ENCODE results near the gene RPL41. TPM values are rescaled to one million over a fixed set of nuclear protein-coding genes. Genes with fewer than 3 reads are reported as not detected.

The RPL41 gene
- total and polyA plus RNA-seq, 10 of the 15 experiments (the other 5 are each of a cell fraction or from before 2014, with no cell fraction given), result 4,144 to 19,112 (median 8,004) TPM

- CTCF ChIA-PET, result interaction anchor here (1.2 kb wide), 1 partner anchor 10 kb away, joined by 3 read pairs; no protein-coding TSS in a partner anchor
- Histone ChIP-seq H3K36me3 (ENCODE audit: control insufficient read depth in 2 of 2, insufficient read depth in 2 of 2, low read length in 1 of 2) (peaks cover 0 to 4% of the 10 kb centered on the region in 2 experiments; a peak in 1 of 4 replicates), H3K4me1 (ENCODE audit: control insufficient read depth, insufficient read depth, low read length) (peaks cover 17% of the 10 kb centered on the region), H3K9ac (ENCODE audit: control insufficient read depth, insufficient read depth, low read length) (peak overlapping the region; percentile 95), H3K4me3 (peak overlapping the region; percentile 84), H3K9me3 (replicated peaks; ENCODE audit: control insufficient read depth, insufficient read depth, low read length) (no peaks in the 10 kb centered on the region), H3K27me3 (replicated peaks in 1 of 2; ENCODE audit: control insufficient read depth in 2 of 2, insufficient read depth in 2 of 2, low read length in 1 of 2) (no peaks in the 10 kb centered on the region), H3K27ac (ENCODE audit: control insufficient read depth, insufficient read depth) (peak overlapping the region; percentile 61), H2AFZ (ENCODE audit: control insufficient read depth, low read depth, low read length) (peak overlapping the region; percentile 88), H3K79me2 (ENCODE audit: control insufficient read depth, insufficient read depth, low read length) (peaks cover 24% of the 10 kb centered on the region), H3K4me2 (ENCODE audit: control insufficient read depth, insufficient read depth) (peak overlapping the region; percentile 96), H4K20me1 (ENCODE audit: control insufficient read depth, insufficient read depth) (no peaks in the 10 kb centered on the region)
- TSS peak; percentile 87 for BruUV-seq (replicated peaks)
- intact Hi-C loops (cut with micrococcal nuclease; ENCODE audit: unreplicated experiment), result loop anchor here (1.0 to 5.0 kb wide), 2 partner anchors 27 to 36 kb away; partner anchors contain the start of genes RPL41 and ZC3H10
- no peak for FAIRE-seq
- RAD21 ChIA-PET (ENCODE audit: unreplicated experiment), result no interaction called here
- POLR2A ChIA-PET, result interaction anchor here (1.7 kb wide), 1 partner anchor 25 kb away, joined by 5 read pairs; the partner anchor contains the start of gene ESYT1
- TF ChIP-seq RFX5 (IDR thresholded peaks at IDR 0.05; ENCODE audit: low read depth, low read length), result 0 out of 2 replicates have a peak, but pooled peaks have one; percentile 8
- TF ChIP-seq TCF7 (IDR thresholded peaks at IDR 0.05; ENCODE audit: borderline replicate concordance), result no peak
- WGBS (ENCODE audit: insufficient coverage, insufficient replicate concordance, low lambda C conversion rate, missing lambda C conversion rate), result under 1% methylated on average over 8 of the region's 8 CpGs
- no peak for DNase-seq (ENCODE audit: low read depth, low spot score)
- SMC1A ChIA-PET (ENCODE audit: uncharacterized antibody, unreplicated experiment), result no interaction called here
- ATAC-seq, result no peak
- in situ Hi-C loops (cut with MboI), result no loop called here
These were observed 36.6 kb downstream of the RPL41 start for GRCh38 chr12:56152756-56153677.

- FAIRE-seq (no peak), ATAC-seq (no peak), DNase-seq (ENCODE audit: low read depth, low spot score) (no peak)
- WGBS (ENCODE audit: insufficient coverage, insufficient replicate concordance, low lambda C conversion rate, missing lambda C conversion rate), result 76% methylated on average over 3 of the region's 5 CpGs
- intact Hi-C loops (cut with micrococcal nuclease; ENCODE audit: unreplicated experiment) (loop anchor here (5.0 kb wide), 1 partner anchor 36 kb away; the partner anchor contains the start of genes RPL41 and ZC3H10), in situ Hi-C loops (cut with MboI) (no loop called here)
- ChIA-PET POLR2A (interaction anchor here (1.7 to 2.2 kb wide), 2 partner anchors 26 to 67 kb away, joined by 5 to 9 read pairs; partner anchors contain the start of genes ESYT1 and RNF41), SMC1A (ENCODE audit: uncharacterized antibody, unreplicated experiment) (interaction anchor here (0.8 kb wide), 1 partner anchor 36 kb away, joined by 4 read pairs; the partner anchor contains the start of gene SMARCC2), CTCF (interaction anchor here (1.2 to 3.6 kb wide), 2 partner anchors 9 to 26 kb away, joined by 3 to 11 read pairs; partner anchors contain the start of gene ESYT1), RAD21 (ENCODE audit: unreplicated experiment) (no interaction called here)
- peak overlapping the region; percentile 95; the same call in 1 of the 2 replicates for H3K9ac ChIP-seq (ENCODE audit: control insufficient read depth, insufficient read depth, low read length)
- no peaks in the 10 kb centered on the region for H3K9me3 ChIP-seq (replicated peaks; ENCODE audit: control insufficient read depth, insufficient read depth, low read length)
- peak overlapping the region; percentile 96 for H3K4me2 ChIP-seq (ENCODE audit: control insufficient read depth, insufficient read depth)
- BruUV-seq (replicated peaks), result no TSS peak
- no peaks in the 10 kb centered on the region for H4K20me1 ChIP-seq (ENCODE audit: control insufficient read depth, insufficient read depth)
- peaks cover 0 to 4% of the 10 kb centered on the region in 2 experiments; a peak in 1 of 4 replicates for H3K36me3 ChIP-seq (ENCODE audit: control insufficient read depth in 2 of 2, insufficient read depth in 2 of 2, low read length in 1 of 2)
- no peak overlapping the region for H2AFZ ChIP-seq (ENCODE audit: control insufficient read depth, low read depth, low read length)
- H3K27ac ChIP-seq (ENCODE audit: control insufficient read depth, insufficient read depth), result no peak overlapping the region
- peaks cover 17% of the 10 kb centered on the region for H3K4me1 ChIP-seq (ENCODE audit: control insufficient read depth, insufficient read depth, low read length)
- peak overlapping the region; percentile 84; the same call in 1 of the 2 replicates for H3K4me3 ChIP-seq
- no peaks in the 10 kb centered on the region for H3K27me3 ChIP-seq (replicated peaks in 1 of 2; ENCODE audit: control insufficient read depth in 2 of 2, insufficient read depth in 2 of 2, low read length in 1 of 2)
- peaks cover 30% of the 10 kb centered on the region for H3K79me2 ChIP-seq (ENCODE audit: control insufficient read depth, insufficient read depth, low read length)
- no peak for TF ChIP-seq SMAD5 (IDR thresholded peaks at IDR 0.05; ENCODE audit: low read depth)
- no peak for TF ChIP-seq BCL11A (IDR thresholded peaks at IDR 0.05; ENCODE audit: low read depth, low read length)
- TF ChIP-seq BCLAF1 (IDR thresholded peaks at IDR 0.05), result no peak
- no peak for TF ChIP-seq SP1 (IDR thresholded peaks at IDR 0.05; ENCODE audit: low read depth, low read length)
- TF ChIP-seq MLLT1 (IDR thresholded peaks at IDR 0.05), result no peak
- TF ChIP-seq, protein P1, sequence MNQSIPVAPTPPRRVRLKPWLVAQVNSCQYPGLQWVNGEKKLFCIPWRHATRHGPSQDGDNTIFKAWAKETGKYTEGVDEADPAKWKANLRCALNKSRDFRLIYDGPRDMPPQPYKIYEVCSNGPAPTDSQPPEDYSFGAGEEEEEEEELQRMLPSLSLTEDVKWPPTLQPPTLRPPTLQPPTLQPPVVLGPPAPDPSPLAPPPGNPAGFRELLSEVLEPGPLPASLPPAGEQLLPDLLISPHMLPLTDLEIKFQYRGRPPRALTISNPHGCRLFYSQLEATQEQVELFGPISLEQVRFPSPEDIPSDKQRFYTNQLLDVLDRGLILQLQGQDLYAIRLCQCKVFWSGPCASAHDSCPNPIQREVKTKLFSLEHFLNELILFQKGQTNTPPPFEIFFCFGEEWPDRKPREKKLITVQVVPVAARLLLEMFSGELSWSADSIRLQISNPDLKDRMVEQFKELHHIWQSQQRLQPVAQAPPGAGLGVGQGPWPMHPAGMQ (IDR thresholded peaks at IDR 0.05; ENCODE audit: borderline replicate concordance), result no peak
- no peak for TF ChIP-seq ZNF24 (IDR thresholded peaks at IDR 0.05)
These were observed 37.2 kb downstream of the RPL41 start for GRCh38 chr12:56153678-56154065.
